HepG2 (cell line): ENCODE data around the gene PRM3. TPM values are rescaled to one million over a fixed set of nuclear protein-coding genes. Genes with fewer than 3 reads are reported as not detected.

Experiments
- ATAC-seq: fragments of 200-7000 bp; cut with Tn5 transposase; 3 replicates; pipeline ENCODE4 v1.9.1; 2020; ENCODE audit warnings: mild to moderate bottlenecking, moderate library complexity
- BruUV-seq: library from RNA; stranded (reverse); fragments of 400-500 nt; replicated peaks from 2 replicates; lab custom pipeline; 2021; lab: Mats Ljungman, UMichigan
- CTCF ChIA-PET: fragments of 300-600 bp; formaldehyde crosslinking; extraction: SDS; loops from one replicate; lab custom pipeline; 2021; ENCODE audit warnings: low total read pairs, inconsistent platforms, low intra/inter-chr PET ratio; lab: Yijun Ruan, JAX
- POLR2A ChIA-PET: fragments of 350-600 bp; sonication (Branson Sonifier 250); formaldehyde crosslinking; loops from one replicate; lab custom pipeline; 2020; ENCODE audit warnings: antibody characterized with exemption, inconsistent platforms; lab: Yijun Ruan, JAX
- DNase-seq: peaks from one replicate; pipeline ENCODE4 v3.0.0-alpha.2; 2015; ENCODE audit warnings: low spot score
- FAIRE-seq: peaks from 3 replicates; lab custom pipeline; 2011; peaks lifted over from hg19 to GRCh38; lab: Jason Lieb, UNC
- H2AFZ ChIP-seq: one replicate; pipeline ENCODE4 v1.6.1; 2011; ENCODE audit warnings: low read length, inconsistent platforms
- H3K27ac ChIP-seq: fragments of 300-600 bp; 3 replicates; pipeline ENCODE4 v1.8.0; 2011; ENCODE audit warnings: mixed run types, mild to moderate bottlenecking, mixed read lengths, low read length, inconsistent platforms; ENCODE audit not compliant: insufficient read depth; ENCODE audit errors: extremely low read length
- H3K27me3 ChIP-seq, 2 experiments: fragments of 200-600 bp in 1 of 2; 2 replicates in 1 of 2; 3 replicates in 1 of 2; pipeline versions ENCODE4 v1.6.0 to v1.8.0; 2011; ENCODE audit warnings: low read length in 2 of 2, mild to moderate bottlenecking in 2 of 2, moderate library complexity in 2 of 2, inconsistent platforms in 1 of 2; ENCODE audit not compliant: insufficient read depth in 2 of 2, control insufficient read depth in 1 of 2
- H3K36me3 ChIP-seq, 2 experiments: fragments of 200-600 bp in 1 of 2; replicated peaks in 1 of 2; 2 replicates in 1 of 2; 3 replicates in 1 of 2; pipeline versions ENCODE4 v1.5.1 to v1.8.0; 2011; ENCODE audit warnings: low read length in 2 of 2, inconsistent platforms in 1 of 2; ENCODE audit not compliant: insufficient read depth in 2 of 2, control insufficient read depth in 1 of 2
- H3K4me1 ChIP-seq: 2 replicates; pipeline ENCODE4 v1.5.1; 2012; ENCODE audit warnings: low read length, inconsistent platforms; ENCODE audit not compliant: insufficient read depth
- H3K4me2 ChIP-seq: 2 replicates; pipeline ENCODE4 v1.6.0; 2011; ENCODE audit warnings: low read depth, low read length, inconsistent platforms
- H3K4me3 ChIP-seq, 3 experiments: fragments of 200-600 bp in 1 of 3; sonication (generic), shearing (Covaris generic) in 1 of 3; replicated peaks in 1 of 3; 2 replicates each; pipeline ENCODE4 v1.5.1; 2011 to 2016; ENCODE audit warnings: low read length in 3 of 3, inconsistent platforms in 2 of 3, low read depth in 2 of 3, mild to moderate bottlenecking in 2 of 3, control low read depth in 1 of 3, mixed read lengths in 1 of 3; ENCODE audit not compliant: insufficient read depth in 1 of 3
- H3K79me2 ChIP-seq: one replicate; pipeline ENCODE4 v1.6.1; 2011; ENCODE audit warnings: low read length, inconsistent platforms; ENCODE audit not compliant: insufficient read depth
- H3K9ac ChIP-seq: 2 replicates; pipeline ENCODE4 v1.6.0; 2011; ENCODE audit warnings: mild to moderate bottlenecking, low read depth, low read length, inconsistent platforms; ENCODE audit not compliant: insufficient read depth
- H3K9me3 ChIP-seq: 2 replicates; pipeline ENCODE4 v1.5.1; 2012; ENCODE audit warnings: mild to moderate bottlenecking, low read length
- H4K20me1 ChIP-seq: 2 replicates; pipeline ENCODE4 v1.6.0; 2011; ENCODE audit warnings: inconsistent platforms, mild to moderate bottlenecking, low read length, moderate library complexity; ENCODE audit not compliant: insufficient read depth
- BCLAF1 ChIP-seq: fragments of 450-650 bp; IDR thresholded peaks from 2 replicates; pipeline ENCODE4 v1.6.1; 2017; ENCODE audit warnings: mild to moderate bottlenecking
- POGK ChIP-seq: sonication (generic); formaldehyde crosslinking; conservative IDR thresholded peaks from 2 replicates; pipeline ENCODE4 v1.8.0; 2022; ENCODE audit warnings: mild to moderate bottlenecking, moderate library complexity, missing genetic modification reagents
- SUZ12 ChIP-seq: fragments of 150-350 bp; IDR thresholded peaks from 2 replicates; pipeline ENCODE4 v1.6.1; 2014; ENCODE audit warnings: low read depth, low read length
- TEAD3 ChIP-seq: optimal IDR thresholded peaks from 2 replicates; pipeline ENCODE3; 2016; ENCODE audit warnings: borderline replicate concordance
- YEATS4 ChIP-seq: sonication (generic); formaldehyde crosslinking; IDR thresholded peaks from 2 replicates; pipeline ENCODE4 v1.4.0; 2020; ENCODE audit warnings: missing genetic modification reagents, borderline replicate concordance
- ZBTB10 ChIP-seq: sonication (generic); formaldehyde crosslinking; IDR thresholded peaks from 2 replicates; pipeline ENCODE4 v1.4.0; 2020; ENCODE audit warnings: missing genetic modification reagents, borderline replicate concordance
- ZBTB33 ChIP-seq: sonication (generic); formaldehyde crosslinking; IDR thresholded peaks from 2 replicates; pipeline ENCODE4 v1.4.0; 2020; ENCODE audit warnings: missing genetic modification reagents
- ZNF124 ChIP-seq: sonication (generic); formaldehyde crosslinking; IDR thresholded peaks from 2 replicates; pipeline ENCODE4 v1.4.0; 2020; ENCODE audit warnings: missing genetic modification reagents
- ZNF18 ChIP-seq: sonication (generic); formaldehyde crosslinking; IDR thresholded peaks from 2 replicates; pipeline ENCODE4 v1.8.0; 2022; ENCODE audit warnings: mild to moderate bottlenecking, missing genetic modification reagents; ENCODE audit not compliant: insufficient replicate concordance
- ZNF652 ChIP-seq: IDR thresholded peaks from 2 replicates; pipeline ENCODE4 v1.6.1; 2016; ENCODE audit warnings: low read depth, borderline replicate concordance
- WGBS: methylation state at CpG from one replicate; pipeline ENCODE4 v1.1.6; 2017; ENCODE audit warnings: low lambda C conversion rate; 5-methylcytosine and 5-hydroxymethylcytosine counted together
- in situ Hi-C: cut with HindIII; loops from 2 replicates; pipeline ENCODE4 v1.10.0; 2017; ENCODE audit warnings: low pct_unique_long_range_greater_than_20kb; ENCODE audit not compliant: extremely low pct_ligation_motif_present
- intact Hi-C: fragments of 100-400 bp; cut with micrococcal nuclease; formaldehyde crosslinking; loops from one replicate; pipeline ENCODE4 v1.10.0; 2022; ENCODE audit not compliant: unreplicated experiment
- polyA plus RNA-seq, 8 experiments: library from polyadenylated mRNA; depleted of rRNA in 3 of 8; stranded (reverse) in 7 of 8; unstranded in 1 of 8; fragments of >200 nt; fragmentation: Illumina TruSeq in 4 of 8; extraction: Trizol in 4 of 8; gene quantifications; 2 replicates each; pipeline versions ENCODE4 v1.2.1 to v1.2.3, GENCODE V29; 2011 to 2016; ENCODE audit warnings: low read depth in 4 of 8, missing spikeins in 1 of 8, mixed read lengths in 1 of 8; ENCODE audit not compliant: insufficient read depth in 1 of 8
- total RNA-seq, 5 experiments: library from RNA; depleted of rRNA; stranded (reverse); fragments of >200 nt; fragmentation: Illumina TruSeq; extraction: Trizol; gene quantifications; 2 replicates each; pipeline ENCODE4 v1.2.3, GENCODE V29; 2016; ENCODE audit warnings: low read depth in 1 of 5

The PRM3 gene
- total and polyA plus RNA-seq, 2 of the 13 experiments (the other 11 are each of a cell fraction or from before 2014, with no cell fraction given): not detected

GRCh38 chr16:11291091-11291703 lies 17.8 kb upstream of the PRM3 start:
- H3K27ac ChIP-seq: no peak overlapping the region
- no peaks in the 10 kb centered on the region for H3K9me3 ChIP-seq
- WGBS: 62% methylated on average over 10 of the region's 10 CpGs
- no peak for ATAC-seq
- no peaks in the 10 kb centered on the region for H3K27me3 ChIP-seq
- intact Hi-C loops: no loop called here
- H2AFZ ChIP-seq: peak overlapping the region; percentile 51
- H3K4me1 ChIP-seq: peaks cover 90% of the 10 kb centered on the region
- no peak overlapping the region for H3K4me3 ChIP-seq
- FAIRE-seq: no peak
- H3K36me3 ChIP-seq: no peaks in the 10 kb centered on the region
- H4K20me1 ChIP-seq: no peaks in the 10 kb centered on the region
- ChIA-PET CTCF (no interaction called here), POLR2A (interaction anchor here (1.4 to 2.2 kb wide), 3 partner anchors 12 to 35 kb away, joined by 7 to 11 read pairs (median 8); partner anchors contain the start of gene SOCS1)
- no peak overlapping the region for H3K9ac ChIP-seq
- in situ Hi-C loops: no loop called here
- peak overlapping the region; percentile 6 for H3K4me2 ChIP-seq
- H3K79me2 ChIP-seq: no peaks in the 10 kb centered on the region
- no peak for DNase-seq
- no TSS peak for BruUV-seq
- TF ChIP-seq ZBTB33 (CRISPR knock-in tag) (peak; percentile 54), TEAD3 (CRISPR knock-in tag) (peak; percentile 35), ZNF18 (CRISPR knock-in tag) (peak; percentile 57), ZNF124 (CRISPR knock-in tag) (no peak), SUZ12 (no peak), ZBTB10 (CRISPR knock-in tag) (no peak), YEATS4 (CRISPR knock-in tag) (no peak), ZNF652 (CRISPR knock-in tag) (peak; percentile 58), BCLAF1 (no peak), POGK (CRISPR knock-in tag) (no peak)
